ENCODE results near the gene IL22RA1.

DNA sequence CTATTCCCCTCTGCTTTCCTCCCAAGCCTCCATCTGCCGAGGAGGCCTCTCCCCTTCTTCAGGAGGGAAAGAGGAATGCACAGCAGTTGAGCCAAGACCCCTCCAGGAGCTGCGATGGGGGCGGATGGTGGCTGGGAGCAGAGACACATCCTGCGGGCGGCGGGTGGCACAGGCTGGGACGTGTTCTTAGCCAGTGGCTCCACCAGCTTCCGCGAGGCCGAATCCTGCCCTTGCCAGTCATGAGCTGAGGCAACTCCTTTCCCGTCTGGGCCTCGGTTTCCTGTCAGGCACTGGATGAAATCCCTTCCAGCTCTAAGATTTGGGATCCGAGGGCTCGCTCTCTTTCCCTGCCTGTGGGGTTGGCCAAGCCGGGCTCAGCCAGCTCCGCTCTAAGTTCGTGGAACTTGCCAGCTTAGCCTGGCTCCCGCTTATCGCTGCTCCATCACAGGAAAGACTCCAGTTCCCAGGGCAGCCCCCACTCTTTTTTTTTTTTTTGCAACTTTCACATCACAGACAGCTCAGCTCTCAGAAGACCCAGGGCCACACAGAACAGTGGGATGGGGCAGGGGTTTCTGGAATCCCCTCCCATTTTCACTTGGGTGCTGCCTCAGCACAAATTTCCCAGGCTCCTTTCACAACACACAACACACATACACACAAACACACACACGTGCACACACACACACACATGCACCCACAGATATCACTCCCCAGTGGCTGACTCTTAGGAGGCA lies 31.5 kb downstream of the IL22RA1 start:
- TF ChIP-seq, protein P1, sequence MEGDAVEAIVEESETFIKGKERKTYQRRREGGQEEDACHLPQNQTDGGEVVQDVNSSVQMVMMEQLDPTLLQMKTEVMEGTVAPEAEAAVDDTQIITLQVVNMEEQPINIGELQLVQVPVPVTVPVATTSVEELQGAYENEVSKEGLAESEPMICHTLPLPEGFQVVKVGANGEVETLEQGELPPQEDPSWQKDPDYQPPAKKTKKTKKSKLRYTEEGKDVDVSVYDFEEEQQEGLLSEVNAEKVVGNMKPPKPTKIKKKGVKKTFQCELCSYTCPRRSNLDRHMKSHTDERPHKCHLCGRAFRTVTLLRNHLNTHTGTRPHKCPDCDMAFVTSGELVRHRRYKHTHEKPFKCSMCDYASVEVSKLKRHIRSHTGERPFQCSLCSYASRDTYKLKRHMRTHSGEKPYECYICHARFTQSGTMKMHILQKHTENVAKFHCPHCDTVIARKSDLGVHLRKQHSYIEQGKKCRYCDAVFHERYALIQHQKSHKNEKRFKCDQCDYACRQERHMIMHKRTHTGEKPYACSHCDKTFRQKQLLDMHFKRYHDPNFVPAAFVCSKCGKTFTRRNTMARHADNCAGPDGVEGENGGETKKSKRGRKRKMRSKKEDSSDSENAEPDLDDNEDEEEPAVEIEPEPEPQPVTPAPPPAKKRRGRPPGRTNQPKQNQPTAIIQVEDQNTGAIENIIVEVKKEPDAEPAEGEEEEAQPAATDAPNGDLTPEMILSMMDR (conservative IDR thresholded peaks at IDR 0.05; ENCODE audit: low read length): no peak
- TF ChIP-seq EZH2phosphoT487 (IDR thresholded peaks at IDR 0.05; ENCODE audit: borderline replicate concordance, low read depth, low read length): no peak
